Midbrain (tissue), 1 donor: ENCODE results near the gene RAPGEF2.
"Not testable (repeated sequence)": the region's sequence is repeated elsewhere in the genome, so short reads cannot be mapped to it uniquely, and the experiment has no call there.

Experiments
- DNase-seq: peaks from one replicate; lab custom pipeline; 2025; lab: John Stamatoyannopoulos, UW

RAPGEF2 gene

DNA sequence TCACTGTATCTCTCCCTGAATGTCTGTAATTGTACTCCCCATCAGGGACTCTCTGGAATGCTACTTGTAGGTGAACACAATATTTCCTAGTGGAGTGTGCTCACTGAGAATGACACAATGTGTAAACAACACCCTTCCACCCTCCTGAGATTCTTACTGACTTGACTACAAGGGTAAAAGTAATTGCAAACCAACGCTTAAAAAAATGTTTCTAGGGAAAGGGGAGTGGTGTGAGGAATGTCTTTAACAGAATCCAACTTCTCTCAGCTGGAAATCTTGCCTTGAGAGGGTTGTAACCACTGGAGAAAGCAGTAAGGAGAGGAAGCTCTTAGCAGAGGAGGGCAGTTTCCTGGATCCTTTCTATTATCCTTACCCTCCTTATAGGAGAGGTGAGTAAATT, 5.1 kb upstream of the RAPGEF2 start:
- no peak for DNase-seq

DNA sequence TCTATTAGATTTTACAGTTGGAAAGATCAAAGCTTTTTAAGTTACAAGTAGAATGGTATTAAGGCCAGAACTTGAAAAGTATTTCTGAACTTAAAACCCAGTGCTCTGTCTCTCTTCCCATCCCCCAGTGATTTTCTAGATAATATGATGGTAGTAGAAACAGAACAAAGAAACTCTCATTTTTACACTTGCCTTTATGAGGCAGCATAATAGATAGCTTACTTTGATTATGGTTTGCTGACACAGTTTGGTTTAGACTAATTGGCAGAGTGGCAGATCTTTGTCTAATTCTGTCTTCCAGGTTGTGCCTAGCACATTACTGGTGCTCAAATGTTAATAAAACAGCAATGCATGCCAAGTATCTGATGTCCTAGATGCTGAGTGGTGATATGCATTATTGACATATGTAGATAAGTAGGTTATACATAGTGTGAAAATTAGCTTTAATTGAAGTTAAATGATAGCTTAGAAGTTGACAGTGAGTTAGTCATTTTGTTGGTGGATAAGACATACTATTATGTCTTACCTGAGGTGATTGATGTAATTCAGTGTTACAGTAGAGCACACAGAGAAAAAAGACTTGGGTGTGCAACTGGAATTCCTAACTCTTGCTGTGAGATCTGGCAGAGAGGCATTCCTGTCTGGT, 4.3 kb upstream of the RAPGEF2 start:
- no peak for DNase-seq

DNA sequence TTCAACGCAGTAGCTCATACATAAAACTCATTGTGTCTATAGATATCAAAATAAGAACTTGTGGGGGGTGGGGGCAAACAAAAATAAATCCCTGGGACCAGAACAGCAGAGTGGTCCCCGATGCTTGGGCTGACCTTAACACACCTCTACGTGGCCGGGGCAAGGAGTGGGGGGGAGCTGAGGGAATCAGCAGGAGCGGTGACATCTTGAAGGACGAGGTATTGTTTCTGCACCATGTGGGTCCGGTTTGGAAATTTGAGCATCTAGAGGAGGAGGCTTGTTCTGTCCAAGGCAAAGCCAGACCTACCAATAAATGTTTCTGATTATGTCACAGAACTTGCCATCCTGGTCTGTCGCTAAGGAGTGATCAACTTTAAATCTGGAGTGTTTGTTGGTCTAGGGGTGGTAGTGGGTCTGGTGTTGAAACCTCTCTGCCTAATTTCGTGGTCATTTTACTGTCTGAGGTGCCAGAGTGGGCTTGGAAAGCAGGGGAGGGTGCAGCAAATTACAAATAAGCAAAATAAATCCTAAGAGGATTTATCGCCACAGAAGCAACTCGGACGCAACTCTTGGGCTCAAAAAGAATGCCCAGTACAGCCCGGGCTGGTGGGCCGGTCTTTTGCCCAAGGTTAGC, 774 bp upstream of the RAPGEF2 start:
- no peak for DNase-seq

DNA sequence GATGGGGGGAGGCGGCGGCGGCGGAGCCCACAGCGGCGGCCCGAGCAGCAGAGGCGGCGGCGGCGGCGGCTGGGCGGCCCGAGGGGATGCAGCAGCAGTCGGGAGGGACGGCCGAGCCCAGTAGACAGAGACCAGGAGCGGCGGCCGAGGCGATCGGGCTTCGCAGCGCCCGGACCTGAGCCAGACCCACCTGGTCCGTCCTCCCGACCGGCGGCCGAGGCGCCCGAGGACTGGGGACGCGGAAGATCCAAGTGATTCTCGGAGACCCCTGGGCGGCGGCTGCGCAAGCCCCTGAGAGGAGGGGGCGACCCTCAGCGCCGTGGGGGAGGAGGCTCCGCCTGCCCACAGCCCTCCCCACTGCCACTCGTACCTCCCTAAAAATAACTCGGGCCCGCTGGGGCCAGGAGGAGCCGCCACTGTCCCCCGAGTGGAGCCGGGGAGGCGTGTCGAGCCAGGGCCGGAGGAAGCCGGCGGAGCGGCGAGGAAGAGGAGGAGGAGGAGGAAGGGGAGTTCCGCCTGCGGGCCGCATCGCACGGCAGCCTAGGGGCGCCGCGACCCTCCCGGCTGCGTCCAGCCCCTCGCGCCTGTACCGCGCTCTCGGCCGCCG, 608 bp downstream of the RAPGEF2 start:
- DNase-seq = no peak

DNA sequence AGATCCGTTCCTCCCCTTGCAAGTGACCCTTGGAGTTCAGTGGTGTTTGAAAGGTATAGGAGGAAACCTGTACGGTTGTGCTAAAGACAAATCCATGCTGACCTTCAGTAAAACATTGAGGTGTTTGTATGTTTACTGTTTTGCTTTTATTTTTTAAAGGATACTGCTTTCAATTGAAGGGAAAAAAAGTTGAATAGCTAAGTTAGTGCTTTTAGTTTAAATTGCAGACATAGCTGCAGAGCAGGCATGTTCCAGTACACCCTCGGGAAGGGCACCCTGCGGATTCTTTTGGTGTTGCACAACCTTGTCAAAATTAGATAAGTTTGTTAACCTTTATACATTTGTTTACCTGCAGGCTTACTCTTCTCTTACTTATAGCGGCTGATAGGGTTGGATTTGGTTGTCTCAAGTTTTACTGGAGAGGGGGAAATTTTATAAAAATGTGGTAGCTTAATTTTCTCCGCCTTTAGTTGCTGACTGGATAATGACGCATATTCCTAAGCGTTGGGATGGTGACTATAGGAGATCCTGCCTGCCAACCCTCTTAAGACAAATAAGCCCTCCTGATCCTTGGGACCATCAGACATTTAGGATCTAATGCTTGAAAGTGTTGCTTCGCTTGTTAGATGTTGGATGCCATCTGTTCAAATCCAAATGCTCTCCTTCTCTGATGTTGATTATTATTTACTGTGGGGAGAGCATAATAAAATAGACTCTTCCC, 2.0 kb downstream of the RAPGEF2 start:
- peak; percentile 8 for DNase-seq

DNA sequence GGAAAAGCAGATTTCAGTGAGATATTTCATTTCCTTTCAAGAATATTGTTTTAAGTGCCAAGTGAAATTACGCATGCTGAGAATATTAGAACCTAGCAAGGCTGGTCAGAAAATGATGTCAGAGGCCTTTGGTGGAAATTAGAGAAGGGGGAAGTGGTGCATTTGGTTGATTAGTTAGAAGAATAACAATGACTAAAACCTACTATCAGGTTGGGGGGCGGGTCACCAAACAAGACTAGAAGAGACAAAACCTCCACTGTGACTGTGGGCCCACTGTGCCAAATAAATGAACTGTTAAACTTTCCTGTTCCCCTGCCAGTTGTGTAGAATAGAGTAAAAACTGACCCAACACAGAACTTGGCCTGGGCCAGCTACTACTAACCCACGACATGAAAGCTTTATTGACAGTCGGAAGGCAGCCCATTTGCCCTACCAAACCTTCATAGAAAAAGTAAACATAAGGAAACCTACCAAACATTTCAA, 2.9 kb downstream of the RAPGEF2 start:
- DNase-seq = peak; percentile 20

DNA sequence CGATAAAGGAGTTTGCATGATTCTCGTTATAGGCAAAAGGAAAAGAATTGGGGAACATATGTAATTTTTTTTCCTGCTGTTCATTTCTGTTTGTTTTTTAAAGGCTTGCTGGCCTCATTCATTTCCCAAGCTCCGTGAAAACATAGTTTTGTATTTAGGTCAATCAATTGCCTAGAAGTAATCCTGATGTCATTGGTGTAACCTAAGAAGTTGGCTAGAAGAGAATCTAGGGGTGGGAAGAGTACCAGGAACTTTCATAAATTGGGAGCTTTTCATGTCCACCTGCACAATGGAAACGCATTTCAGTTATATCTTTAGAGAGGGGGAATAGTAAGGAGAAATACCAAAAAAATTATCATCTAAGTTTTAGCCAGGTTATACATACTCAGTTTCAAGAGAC, 3.8 kb downstream of the RAPGEF2 start:
- no peak for DNase-seq

DNA sequence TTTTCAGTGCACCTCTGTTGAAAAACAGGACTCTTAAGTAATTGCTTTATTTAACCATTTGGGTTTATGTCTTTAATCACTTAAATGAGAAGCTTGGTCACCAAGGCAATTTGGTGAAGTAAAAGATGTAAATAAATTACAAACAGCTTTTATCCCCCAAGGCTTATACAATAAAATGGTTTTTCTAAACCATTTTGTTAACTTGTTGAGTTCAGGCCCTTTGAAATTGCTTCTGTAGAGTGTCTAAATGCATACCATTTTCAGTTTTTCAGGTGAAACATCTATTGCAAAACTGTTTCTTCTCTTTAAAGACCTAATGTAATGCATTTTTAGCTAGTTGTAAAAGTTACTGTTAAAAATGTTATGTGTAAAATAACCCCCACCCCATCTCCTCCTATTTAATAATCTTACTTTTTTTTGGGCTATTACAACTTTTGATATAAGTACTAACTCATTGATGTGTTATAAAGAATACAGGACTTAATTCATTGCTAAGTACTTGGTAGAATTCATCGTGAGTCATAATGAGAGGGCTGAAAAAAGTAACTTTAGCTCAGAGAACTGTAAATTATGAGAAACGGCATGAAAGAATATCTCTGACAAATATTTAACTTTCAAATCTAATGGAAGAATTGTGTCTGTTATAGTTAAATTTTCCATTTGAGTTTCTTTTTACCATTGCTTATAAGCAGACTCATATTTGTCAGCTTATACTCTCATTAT, 4.5 kb downstream of the RAPGEF2 start:
- no peak for DNase-seq

DNA sequence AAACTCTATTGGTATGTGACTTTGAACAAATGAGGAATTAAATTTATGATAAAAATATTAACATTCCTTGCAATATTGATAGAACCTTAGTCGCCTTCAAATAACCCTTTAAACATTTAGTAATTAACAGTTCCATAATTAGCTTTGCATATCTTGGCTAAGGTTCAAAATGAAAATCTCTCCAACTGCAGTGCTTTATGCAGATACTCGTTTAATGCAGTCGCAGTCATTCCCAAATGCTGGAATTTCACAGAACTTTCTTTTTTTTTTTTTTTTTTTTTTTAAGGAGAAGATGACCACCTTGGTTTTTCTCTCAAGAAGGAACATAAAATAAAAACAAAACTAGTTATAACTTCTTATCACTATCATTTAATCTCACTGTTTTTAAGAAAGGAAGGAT, 5.2 kb downstream of the RAPGEF2 start:
- DNase-seq = no peak

DNA sequence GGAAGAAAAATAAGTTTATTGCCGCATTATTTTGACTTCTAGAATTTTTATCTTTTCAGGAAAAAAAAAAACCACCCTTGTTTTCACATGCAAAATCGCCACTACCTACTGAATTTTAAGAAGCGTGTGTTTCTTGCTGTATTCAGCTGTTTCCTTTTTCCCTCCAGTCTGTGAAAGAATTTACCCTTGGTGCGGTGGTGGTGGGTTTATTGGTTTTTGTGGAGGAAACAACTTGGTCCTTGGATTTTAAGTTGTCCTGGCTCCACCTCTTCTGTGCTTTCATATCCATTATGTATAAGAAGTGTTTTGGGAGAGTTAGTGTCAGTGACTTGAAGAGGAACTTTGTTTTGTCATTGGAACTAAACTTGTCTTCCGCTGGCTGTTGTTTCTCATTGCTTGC, 8.1 kb downstream of the RAPGEF2 start:
- no peak for DNase-seq

DNA sequence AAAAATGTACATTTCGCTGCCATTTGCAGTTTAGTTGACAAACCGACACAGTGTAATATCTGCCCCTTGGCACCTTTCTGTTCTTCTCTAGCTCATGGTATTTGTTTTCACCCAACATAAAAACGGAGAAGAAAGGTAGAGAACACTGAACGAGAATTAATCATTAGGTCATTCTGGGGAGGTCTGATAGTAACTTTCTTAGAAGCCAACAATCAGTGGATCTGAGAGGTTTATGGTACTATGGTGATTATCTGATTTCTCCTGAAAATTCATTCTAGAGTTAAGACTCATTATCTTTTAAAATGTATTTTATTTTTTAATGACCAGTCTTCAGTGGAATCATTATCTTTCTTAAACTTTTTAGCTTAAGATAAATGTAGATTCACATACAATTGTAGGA, 8.5 kb downstream of the RAPGEF2 start:
- no peak for DNase-seq

DNA sequence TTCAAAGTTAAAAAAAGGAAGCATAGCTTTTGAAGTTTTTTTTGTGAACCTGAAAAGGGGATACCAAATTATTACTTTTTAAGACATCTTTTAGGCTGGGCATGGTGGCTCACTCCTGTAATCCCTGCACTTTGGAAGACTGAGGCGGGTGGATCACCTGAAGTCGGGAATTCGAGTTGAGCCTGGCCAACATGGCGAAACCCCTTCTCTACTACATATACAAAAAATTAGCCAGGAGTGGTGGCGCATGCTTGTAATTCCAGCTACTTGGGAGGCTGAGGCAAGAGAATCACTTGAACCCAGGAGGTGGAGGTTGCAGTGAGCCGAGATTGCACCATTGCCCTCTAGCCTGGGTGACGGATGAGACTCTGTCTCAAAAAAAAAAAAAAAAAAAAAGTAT, 10.5 kb downstream of the RAPGEF2 start:
- not testable (repeated sequence) for DNase-seq

DNA sequence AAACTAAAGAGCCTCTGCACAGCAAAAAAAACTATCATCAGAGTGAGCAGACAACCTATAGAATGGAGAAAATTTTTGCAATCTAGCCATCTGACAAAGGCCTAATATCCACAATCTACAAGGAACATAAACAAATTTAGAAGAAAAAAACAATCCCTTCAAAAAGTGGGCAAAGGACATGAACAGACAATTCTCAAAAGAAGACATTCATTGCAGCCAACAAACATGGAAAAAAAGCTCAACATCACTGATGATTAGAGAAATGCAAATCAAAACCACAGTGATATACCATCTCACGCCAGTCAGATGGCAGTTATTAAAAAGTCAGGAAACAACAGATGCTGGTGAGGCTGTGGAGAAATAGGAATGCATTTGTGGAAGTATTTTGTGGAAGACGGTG, 13.2 kb downstream of the RAPGEF2 start:
- not testable (repeated sequence) for DNase-seq

DNA sequence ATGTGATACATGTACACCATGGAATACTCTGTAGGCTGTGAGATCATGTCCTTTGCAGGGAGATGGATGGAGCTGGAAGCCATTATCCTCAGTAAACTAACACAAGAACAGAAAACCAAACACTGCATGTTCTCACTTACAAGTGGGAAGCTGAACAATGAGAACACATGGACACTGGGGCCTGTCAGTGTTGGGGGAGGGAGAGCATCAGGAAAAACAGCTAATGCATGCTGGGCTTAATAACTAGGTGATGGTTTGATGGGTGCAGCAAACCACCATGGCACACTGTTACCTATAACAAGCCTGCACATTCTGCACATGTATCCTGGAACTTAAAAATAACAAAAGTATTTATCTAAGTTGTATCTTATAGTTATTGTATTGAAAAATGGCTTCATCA, 13.8 kb downstream of the RAPGEF2 start:
- not testable (repeated sequence) for DNase-seq

DNA sequence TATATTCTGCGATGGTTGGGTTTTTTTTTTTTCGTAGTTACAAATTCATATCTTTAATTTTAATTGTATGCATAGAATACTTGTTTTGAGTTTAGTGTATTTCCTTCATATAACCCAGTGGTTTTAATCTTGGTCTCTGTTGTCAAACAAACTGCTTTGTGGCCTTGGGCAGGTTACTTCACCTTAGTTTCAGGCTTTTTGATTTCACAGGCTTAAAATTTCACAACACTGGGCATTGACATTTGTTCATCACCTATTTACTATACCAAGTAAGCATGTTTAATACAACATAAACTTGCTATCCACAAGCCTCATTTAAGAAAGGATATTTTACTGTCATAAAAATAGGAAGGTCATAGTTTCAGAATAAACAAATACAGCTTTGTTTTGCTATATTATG, 14.7 kb downstream of the RAPGEF2 start:
- no peak for DNase-seq

DNA sequence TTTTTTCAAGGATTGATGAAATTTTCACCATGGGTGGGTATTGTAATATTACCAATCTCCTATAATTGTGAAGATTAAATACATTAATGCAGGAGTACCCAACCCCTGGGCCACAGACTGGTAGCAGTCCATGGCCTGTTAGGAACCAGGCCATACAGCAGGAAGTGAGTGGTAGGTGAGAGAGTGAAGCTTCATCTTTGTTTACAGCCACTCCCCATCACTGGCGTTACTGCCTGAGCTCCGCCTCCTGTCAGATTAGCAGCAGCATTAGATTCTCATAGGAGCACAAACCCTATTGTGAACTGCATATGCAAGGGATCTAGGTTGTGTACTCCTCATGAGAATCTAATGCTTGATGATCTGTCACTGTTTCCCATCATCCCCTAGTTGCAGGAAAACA, 15.1 kb downstream of the RAPGEF2 start:
- DNase-seq = no peak

DNA sequence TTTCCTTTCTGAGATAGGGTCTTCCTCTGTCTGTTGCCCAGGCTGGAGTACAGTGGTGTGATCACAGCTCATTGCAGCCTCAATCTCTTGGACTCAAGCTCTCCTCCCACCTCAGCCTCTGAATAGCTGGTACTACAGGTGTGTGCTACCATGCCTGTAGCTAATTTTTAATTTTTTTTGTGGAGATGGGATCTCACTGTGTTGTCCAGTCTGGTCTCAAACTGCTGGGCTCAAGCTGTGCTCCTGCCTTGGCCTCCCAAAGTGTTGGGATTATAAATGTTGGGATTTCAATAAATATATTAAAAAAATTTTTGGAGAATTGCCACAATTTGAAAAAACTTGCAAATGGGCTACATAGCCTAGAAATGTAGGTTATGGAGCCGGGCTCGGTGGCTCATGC, 18.5 kb downstream of the RAPGEF2 start:
- no peak for DNase-seq

DNA sequence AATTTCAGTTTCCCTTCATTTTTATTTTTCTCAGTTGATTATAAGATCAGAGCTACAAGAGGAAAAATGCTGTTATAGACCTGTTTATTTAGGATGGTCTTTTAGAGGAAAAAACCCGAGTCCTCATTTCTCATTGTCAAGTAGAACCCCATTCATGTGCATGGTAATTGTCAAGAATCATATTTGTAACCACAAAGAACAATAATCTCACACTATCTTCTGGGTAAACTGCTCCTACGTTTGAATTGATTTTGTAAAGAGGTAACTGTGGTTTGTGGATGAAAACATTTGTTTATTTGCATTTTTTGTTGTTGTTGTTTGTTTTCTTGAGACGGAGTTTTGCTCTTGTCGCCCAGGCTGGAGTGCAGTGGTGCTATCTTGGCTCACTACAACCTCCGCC, 23.8 kb downstream of the RAPGEF2 start:
- DNase-seq = no peak

DNA sequence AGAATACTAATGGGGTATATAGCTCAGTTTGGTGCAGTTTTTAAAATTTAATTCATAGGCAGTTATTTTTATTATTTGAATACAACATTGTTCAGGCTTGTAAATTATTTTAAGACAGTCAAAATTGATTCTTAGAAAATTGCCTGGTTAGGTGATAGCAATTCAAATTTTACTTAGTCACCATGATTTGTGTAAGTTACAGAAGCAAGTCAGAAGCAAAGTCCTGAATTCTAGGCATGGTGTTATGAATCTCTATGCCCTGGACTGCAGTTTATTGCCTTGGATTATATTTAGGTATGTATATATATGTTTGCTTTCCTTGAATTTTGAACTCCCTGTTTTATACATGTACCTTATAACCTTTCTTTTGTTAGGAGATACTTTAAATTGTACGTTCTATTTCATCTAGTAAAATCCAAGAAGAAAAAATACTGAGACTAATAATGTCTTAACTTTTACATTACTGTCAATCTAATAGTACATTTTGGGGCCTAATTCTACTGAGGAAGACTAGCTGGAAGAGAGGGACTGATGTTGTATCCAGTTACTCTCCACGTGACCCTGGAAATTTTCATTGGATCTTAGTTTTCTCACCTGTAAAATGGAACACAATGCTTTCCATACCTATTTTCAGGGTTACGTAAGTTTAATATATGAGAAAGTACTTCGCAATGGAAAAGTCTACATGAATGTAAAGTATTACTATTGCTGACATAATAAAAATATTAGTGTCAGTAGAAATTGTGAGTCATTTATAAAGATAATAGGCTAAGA, 25.1 kb downstream of the RAPGEF2 start:
- DNase-seq = no peak

DNA sequence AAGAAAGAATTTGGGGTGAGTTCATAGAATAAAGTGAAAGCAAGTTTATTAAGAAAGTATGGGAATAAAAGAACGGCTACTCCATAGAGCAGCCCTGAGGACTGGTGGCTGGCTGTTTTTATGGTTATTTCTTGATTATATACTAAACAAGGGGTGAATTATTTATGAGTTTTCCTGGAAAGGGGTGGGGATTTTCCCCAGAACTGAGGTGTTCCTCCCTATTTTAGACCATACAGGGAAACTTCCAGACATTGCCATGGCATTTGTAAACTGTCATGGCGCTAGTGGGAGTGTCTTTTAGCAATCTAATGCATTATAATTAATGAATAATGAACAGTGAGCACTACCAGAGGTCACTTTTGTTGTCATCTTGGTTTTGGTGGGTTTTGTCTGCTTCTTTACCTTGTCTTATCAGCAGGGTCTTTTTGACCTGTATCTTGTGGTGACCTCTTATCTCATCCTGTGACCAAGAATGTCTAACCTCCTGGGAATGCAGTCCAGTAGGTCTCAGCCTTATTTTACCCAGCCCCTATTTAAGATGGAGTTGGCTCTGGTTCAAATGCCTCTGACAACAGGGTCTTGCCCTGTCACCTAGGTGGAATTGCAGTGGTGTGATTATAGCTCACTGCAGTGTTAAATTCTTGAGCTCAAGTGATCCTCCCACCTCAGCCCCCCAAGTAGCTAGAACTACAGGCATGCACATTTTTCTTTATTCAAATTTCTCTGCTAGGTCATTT, 27.1 kb downstream of the RAPGEF2 start:
- no peak for DNase-seq

DNA sequence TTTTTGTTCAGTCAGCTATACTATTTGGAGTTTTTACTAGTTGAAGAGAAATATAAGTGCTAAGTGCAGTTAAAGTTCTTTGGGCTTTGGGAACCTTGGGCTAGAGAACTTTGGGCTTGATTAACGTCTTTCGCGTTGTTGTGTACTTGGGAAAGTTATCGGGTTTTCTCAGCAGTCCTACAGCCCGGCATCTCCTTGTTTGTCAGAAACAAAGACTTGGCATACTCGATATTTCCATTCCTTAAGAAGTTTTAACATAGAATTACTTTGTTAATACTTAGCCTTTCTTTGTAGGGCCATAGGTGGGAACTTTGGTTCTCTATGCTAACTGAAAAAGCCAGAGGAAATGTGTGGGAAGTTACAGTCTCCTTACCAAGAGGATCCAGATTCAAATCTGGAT, 28.7 kb downstream of the RAPGEF2 start:
- DNase-seq = no peak
